Measurements from ENCODE around the gene HOXB9. TPM values are rescaled to one million over a fixed set of nuclear protein-coding genes. Genes with fewer than 3 reads are reported as not detected.

The HOXB9 gene
- total and polyA plus RNA-seq, 9 of the 15 experiments (the other 6 are each of a cell fraction or from before 2014, with no cell fraction given), result 3.1 to 196 (median 77.6) TPM

DNA sequence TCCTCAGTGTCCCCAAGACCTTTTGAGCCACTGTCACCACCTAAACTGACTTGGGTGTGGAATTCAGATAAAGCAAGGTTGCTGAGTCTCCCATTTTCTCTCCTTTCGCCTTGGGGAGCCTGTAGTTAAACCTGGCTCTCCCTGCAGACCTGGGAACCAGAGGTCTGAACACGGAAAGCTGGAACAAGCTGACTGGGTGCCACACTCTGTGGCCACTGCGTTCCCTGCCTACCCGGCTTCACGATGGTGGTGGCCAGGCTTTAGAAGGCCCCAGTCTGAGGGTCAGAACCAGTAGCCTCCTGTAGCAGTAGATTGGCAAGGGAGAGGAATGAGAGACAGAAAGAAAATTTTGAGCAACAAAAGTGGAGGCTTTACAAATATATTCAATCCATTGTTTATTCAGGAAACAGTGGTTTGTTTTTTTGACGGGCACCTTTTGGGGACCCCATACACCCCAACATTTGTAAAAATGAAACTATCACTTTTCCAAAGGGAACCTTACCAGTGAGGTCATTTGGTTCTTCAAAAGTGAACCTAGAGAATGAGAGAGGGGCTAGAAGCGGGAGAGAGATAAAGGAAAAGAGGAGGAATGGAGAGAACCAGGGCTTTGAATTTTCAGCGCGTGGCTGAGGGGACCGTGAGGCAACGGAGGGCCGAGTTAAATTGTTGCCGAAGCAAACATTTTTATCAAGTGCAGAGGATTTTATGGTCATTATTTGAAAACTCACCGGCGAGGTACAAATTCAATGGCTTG lies 9.3 kb downstream of the HOXB9 start (continued):
- TF ChIP-seq HOMEZ (CRISPR knock-in tag; IDR thresholded peaks at IDR 0.05) (no peak), PTBP1 (IDR thresholded peaks at IDR 0.05; ENCODE audit: low read depth, low read length) (no peak), ZNF780A (CRISPR knock-in tag; IDR thresholded peaks at IDR 0.05) (no peak), ZNF282 (CRISPR knock-in tag; IDR thresholded peaks at IDR 0.05) (no peak), MAFK (IDR thresholded peaks at IDR 0.05; ENCODE audit: low read length) (no peak), NFE2 (IDR thresholded peaks at IDR 0.05; ENCODE audit: low read depth) (no peak), CC2D1A (IDR thresholded peaks at IDR 0.05) (no peak)

DNA sequence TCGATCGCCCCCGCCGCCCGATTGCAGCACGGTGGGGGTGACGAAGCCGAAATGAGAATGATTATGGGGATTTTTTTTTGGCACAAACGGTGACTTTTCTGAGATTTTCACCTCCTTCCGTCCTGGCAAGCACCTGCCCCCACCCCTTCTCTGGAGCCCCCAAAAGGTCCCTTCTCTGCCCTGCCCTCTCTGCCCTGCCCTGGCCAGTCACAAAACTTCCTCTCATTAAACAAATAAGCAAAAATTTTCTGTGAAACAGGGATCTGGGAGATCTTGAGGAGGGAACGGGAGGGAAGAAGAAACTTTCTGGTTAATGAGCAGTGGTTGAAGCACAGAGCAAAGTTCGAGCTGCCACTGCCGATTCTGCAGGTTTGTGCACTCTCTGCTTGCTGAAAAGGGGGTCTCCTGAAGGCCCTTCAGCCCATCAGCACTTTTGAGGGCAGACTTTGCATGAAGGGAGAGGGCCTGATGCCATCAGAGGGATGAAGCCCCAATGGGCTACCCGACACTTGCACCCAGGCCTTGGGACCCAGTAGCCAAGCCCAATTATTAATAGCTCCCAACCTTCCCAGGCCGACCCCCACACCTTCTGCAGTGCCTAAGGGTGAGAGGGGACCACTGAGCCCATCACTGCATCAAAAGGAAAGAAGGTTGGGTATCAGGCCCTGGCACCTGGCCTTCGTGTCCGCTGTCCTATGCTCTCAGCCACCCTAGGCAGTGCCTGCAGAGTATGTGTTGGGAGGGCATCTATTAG lies 10.0 kb downstream of the HOXB9 start:
- intact Hi-C loops (cut with micrococcal nuclease), result no loop called here
- no peak for ATAC-seq
- 86% methylated on average over 16 of the region's 17 CpGs for WGBS (ENCODE audit: insufficient coverage, low coverage, missing lambda C conversion rate)
- Histone ChIP-seq H3K79me2 (ENCODE audit: control insufficient read depth, insufficient read depth, low read length) (peaks cover 44% of the 10 kb centered on the region), H3K27ac (ENCODE audit: extremely low read depth, low read depth, low read length) (no peak overlapping the region), H4K20me1 (replicated peaks; ENCODE audit: control insufficient read depth, insufficient read depth, low read length) (peaks cover 16% of the 10 kb centered on the region; the same call in 1 of the 2 replicates), H3K4me2 (ENCODE audit: insufficient read depth, low read length) (no peak overlapping the region), H3K4me1 (replicated peaks in 1 of 2; ENCODE audit: control insufficient read depth in 2 of 2, insufficient read depth in 2 of 2, low read length in 2 of 2) (peaks cover 27 to 45% of the 10 kb centered on the region in 2 experiments; a peak in 4 of 5 replicates), H3K36me3 (ENCODE audit: control insufficient read depth, insufficient read depth, low read length) (peaks cover 24% of the 10 kb centered on the region; the same call in 2 of the 3 replicates), H2AFZ (ENCODE audit: low read depth, low read length) (no peak overlapping the region), H3K4me3 (no peak overlapping the region), H3K9me3 (replicated peaks; ENCODE audit: control insufficient read depth, insufficient read depth, low read depth, low read length) (no peaks in the 10 kb centered on the region), H3K9ac (ENCODE audit: insufficient read depth in 1 of 2, low read depth in 2 of 2, low read length in 2 of 2) (no peak overlapping the region), H3K9me1 (ENCODE audit: control insufficient read depth, insufficient read depth, low read length) (no peaks in the 10 kb centered on the region), H3K27me3 (ENCODE audit: control insufficient read depth in 2 of 2, insufficient read depth in 2 of 2, low read length in 2 of 2) (no peaks in the 10 kb centered on the region)
- ChIA-PET CTCF (ENCODE audit: low intra/inter-chr PET ratio) (interaction anchor here (1.5 kb wide), 1 partner anchor 16 kb away, joined by 3 read pairs; no protein-coding TSS in a partner anchor), POLR2A (interaction anchor here (0.7 kb wide), 1 partner anchor 55 kb away, joined by 3 read pairs; no protein-coding TSS in a partner anchor)
- BruUV-seq (replicated peaks), result no TSS peak
- no peak for FAIRE-seq
- DNase-seq (ENCODE audit: extremely low read depth in 1 of 4, low spot score in 3 of 4), result no peak
- in situ Hi-C loops (cut with MboI), result no loop called here
- TF ChIP-seq TBL1XR1 (IDR thresholded peaks at IDR 0.05; ENCODE audit: low read length in 2 of 2), result no peak
- no peak for TF ChIP-seq TBP (optimal IDR thresholded peaks at IDR 0.05; ENCODE audit: low read depth, low read length)
- TF ChIP-seq, protein P1, sequence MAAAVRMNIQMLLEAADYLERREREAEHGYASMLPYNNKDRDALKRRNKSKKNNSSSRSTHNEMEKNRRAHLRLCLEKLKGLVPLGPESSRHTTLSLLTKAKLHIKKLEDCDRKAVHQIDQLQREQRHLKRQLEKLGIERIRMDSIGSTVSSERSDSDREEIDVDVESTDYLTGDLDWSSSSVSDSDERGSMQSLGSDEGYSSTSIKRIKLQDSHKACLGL (CRISPR knock-in tag; IDR thresholded peaks at IDR 0.05; ENCODE audit: borderline replicate concordance, poor library complexity, severe bottlenecking), result no peak
- no peak for TF ChIP-seq PCBP1 (IDR thresholded peaks at IDR 0.05; ENCODE audit: low read depth, low read length, poor library complexity, severe bottlenecking)
- TF ChIP-seq TGIF2 (CRISPR knock-in tag; IDR thresholded peaks at IDR 0.05), result no peak
- no peak for TF ChIP-seq THAP7 (CRISPR knock-in tag; IDR thresholded peaks at IDR 0.05)
- no peak for TF ChIP-seq NFXL1 (CRISPR knock-in tag; IDR thresholded peaks at IDR 0.05)
- TF ChIP-seq ZBTB33 (CRISPR knock-in tag; IDR thresholded peaks at IDR 0.05), result no peak
- TF ChIP-seq EGR1 (conservative IDR thresholded peaks at IDR 0.05), result no peak

All from K562 (cell line).